Skeletal muscle satellite cell (primary cell): ENCODE measurements around the gene SYTL4.
A peak's percentile ranks its signal among the peaks of the same experiment; 100 is the strongest.

ENCODE experiments used
- H3K27me3 ChIP-seq: 2 replicates; pipeline ENCODE4 v1.7.0; 2013; ENCODE audit warnings: low read length; ENCODE audit not compliant: control insufficient read depth, insufficient read depth
- H3K36me3 ChIP-seq: 2 replicates; pipeline ENCODE4 v1.7.0; 2013; ENCODE audit warnings: mild to moderate bottlenecking, control low read depth, low read length; ENCODE audit not compliant: insufficient read depth
- H3K4me1 ChIP-seq: 2 replicates; pipeline ENCODE4 v1.7.0; 2013; ENCODE audit warnings: low read length; ENCODE audit not compliant: control insufficient read depth, insufficient read depth
- H3K4me2 ChIP-seq: 2 replicates; pipeline ENCODE4 v1.7.0; 2013; ENCODE audit warnings: mild to moderate bottlenecking, low read length
- H3K4me3 ChIP-seq: 2 replicates; pipeline ENCODE4 v1.7.0; 2013; ENCODE audit warnings: low read length
- H3K9ac ChIP-seq: 2 replicates; pipeline ENCODE4 v1.7.0; 2013; ENCODE audit warnings: mild to moderate bottlenecking, low read depth, low read length, moderate library complexity
- H3K9me3 ChIP-seq: replicated peaks from 2 replicates; pipeline ENCODE4 v1.7.0; 2013; ENCODE audit warnings: mild to moderate bottlenecking, control low read depth, low read length

Gene SYTL4

DNA sequence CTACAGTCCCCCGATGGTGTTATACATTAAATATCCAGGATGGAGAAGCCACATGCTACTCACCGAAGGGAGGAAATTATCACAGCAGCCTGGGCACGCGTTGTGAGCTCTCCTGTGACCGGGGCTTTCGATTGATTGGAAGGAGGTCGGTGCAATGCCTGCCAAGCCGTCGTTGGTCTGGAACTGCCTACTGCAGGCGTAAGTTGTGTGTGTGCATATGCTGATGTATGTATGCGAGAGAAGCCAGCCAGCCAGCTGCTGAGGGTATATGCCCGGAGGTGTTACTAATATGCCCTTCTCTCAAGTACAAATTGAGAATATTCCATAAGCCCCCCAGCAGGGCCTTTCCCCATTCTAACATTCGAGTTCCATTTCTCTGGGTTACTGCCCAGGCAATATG lies 69.8 kb downstream of the SYTL4 start:
- Histone ChIP-seq H3K4me2 (no peak overlapping the region), H3K9me3 (no peaks in the 10 kb centered on the region), H3K36me3 (peaks cover 13% of the 10 kb centered on the region), H3K4me1 (peaks cover 17% of the 10 kb centered on the region), H3K27me3 (no peaks in the 10 kb centered on the region), H3K4me3 (no peak overlapping the region), H3K9ac (no peak overlapping the region)

GRCh38 chrX:100659431-100660137 lies 72.3 kb downstream of the SYTL4 start:
- Histone ChIP-seq H3K4me3 (no peak overlapping the region), H3K4me1 (peaks cover 17% of the 10 kb centered on the region), H3K9me3 (no peaks in the 10 kb centered on the region), H3K9ac (no peak overlapping the region), H3K36me3 (peaks cover 4% of the 10 kb centered on the region), H3K27me3 (no peaks in the 10 kb centered on the region), H3K4me2 (no peak overlapping the region)

GRCh38 chrX:100658941-100659381 lies 73.0 kb downstream of the SYTL4 start:
- Histone ChIP-seq H3K4me3 (no peak overlapping the region), H3K27me3 (no peaks in the 10 kb centered on the region), H3K9me3 (no peaks in the 10 kb centered on the region), H3K9ac (no peak overlapping the region), H3K4me2 (no peak overlapping the region), H3K4me1 (peaks cover 17% of the 10 kb centered on the region), H3K36me3 (peaks cover 4% of the 10 kb centered on the region)

DNA sequence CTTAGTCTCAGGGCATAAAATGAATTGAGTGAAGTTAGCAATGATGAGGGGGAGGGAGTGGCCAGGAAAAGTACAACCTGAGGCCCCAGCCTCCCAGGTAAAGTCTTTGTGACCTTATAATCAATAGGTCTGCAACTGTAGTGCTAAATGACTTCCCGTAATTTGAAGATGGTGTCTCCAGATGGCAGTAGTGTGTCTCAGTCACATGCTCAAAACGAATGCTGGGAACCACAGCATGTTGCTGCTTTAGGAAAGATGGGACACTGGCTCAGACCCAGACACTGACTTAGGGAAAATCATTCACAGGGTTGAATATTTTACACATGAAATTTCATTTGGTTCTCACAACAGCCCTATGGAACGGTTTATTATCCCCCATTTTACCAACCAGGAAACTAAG lies 77.7 kb downstream of the SYTL4 start:
- H3K36me3 ChIP-seq, result no peaks in the 10 kb centered on the region
- H3K4me2 ChIP-seq, result no peak overlapping the region
- no peaks in the 10 kb centered on the region for H3K9me3 ChIP-seq
- H3K4me3 ChIP-seq, result no peak overlapping the region
- no peak overlapping the region for H3K9ac ChIP-seq
- H3K4me1 ChIP-seq, result peaks cover 19% of the 10 kb centered on the region
- H3K27me3 ChIP-seq, result no peaks in the 10 kb centered on the region

GRCh38 chrX:100652266-100652665 lies 79.7 kb downstream of the SYTL4 start:
- no peak overlapping the region for H3K9ac ChIP-seq
- no peaks in the 10 kb centered on the region for H3K27me3 ChIP-seq
- no peak overlapping the region for H3K4me2 ChIP-seq
- H3K4me3 ChIP-seq, result no peak overlapping the region
- H3K36me3 ChIP-seq, result no peaks in the 10 kb centered on the region
- H3K9me3 ChIP-seq, result no peaks in the 10 kb centered on the region
- H3K4me1 ChIP-seq, result peaks cover 33% of the 10 kb centered on the region

DNA sequence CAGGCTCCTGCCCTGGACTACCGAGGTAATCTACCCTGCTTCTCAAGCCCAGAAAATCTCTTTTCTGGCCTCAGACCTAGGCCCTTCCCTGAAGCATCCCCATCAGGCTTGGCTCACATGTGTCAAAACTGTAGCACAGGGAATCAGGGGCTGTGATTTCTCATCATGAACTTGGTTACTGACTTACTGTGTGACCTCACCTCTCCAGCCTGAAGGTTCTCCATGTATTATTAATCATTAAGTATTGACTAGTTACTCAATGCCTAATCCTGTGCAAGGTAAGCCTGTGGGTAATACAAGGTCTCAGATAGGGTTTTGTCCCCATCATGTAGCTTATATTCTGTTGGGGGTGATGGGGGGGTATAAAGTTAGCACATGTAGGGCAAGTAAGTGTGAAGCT lies 81.1 kb downstream of the SYTL4 start:
- no peak overlapping the region for H3K9ac ChIP-seq
- H3K4me1 ChIP-seq, result peaks cover 47% of the 10 kb centered on the region
- H3K4me3 ChIP-seq, result no peak overlapping the region
- H3K27me3 ChIP-seq, result no peaks in the 10 kb centered on the region
- no peaks in the 10 kb centered on the region for H3K9me3 ChIP-seq
- no peaks in the 10 kb centered on the region for H3K36me3 ChIP-seq
- H3K4me2 ChIP-seq, result no peak overlapping the region

GRCh38 chrX:100649550-100650356 lies 82.2 kb downstream of the SYTL4 start:
- no peaks in the 10 kb centered on the region for H3K36me3 ChIP-seq
- no peaks in the 10 kb centered on the region for H3K27me3 ChIP-seq
- H3K4me3 ChIP-seq, result peak overlapping the region; percentile 32
- H3K9me3 ChIP-seq, result no peaks in the 10 kb centered on the region
- peak overlapping the region; percentile 77 for H3K9ac ChIP-seq
- peaks cover 49% of the 10 kb centered on the region for H3K4me1 ChIP-seq
- peak overlapping the region; percentile 44 for H3K4me2 ChIP-seq

GRCh38 chrX:100648458-100649417 lies 83.2 kb downstream of the SYTL4 start:
- Histone ChIP-seq H3K27me3 (no peaks in the 10 kb centered on the region), H3K4me3 (peak overlapping the region; percentile 22), H3K9me3 (no peaks in the 10 kb centered on the region), H3K4me2 (peak overlapping the region; percentile 44), H3K36me3 (no peaks in the 10 kb centered on the region), H3K9ac (peak overlapping the region; percentile 77), H3K4me1 (peaks cover 50% of the 10 kb centered on the region)

- H3K27me3 ChIP-seq, result no peaks in the 10 kb centered on the region
- H3K4me1 ChIP-seq, result peaks cover 57% of the 10 kb centered on the region
Observed at GRCh38 chrX:100647739-100648138, 84.2 kb downstream of the SYTL4 start.

DNA sequence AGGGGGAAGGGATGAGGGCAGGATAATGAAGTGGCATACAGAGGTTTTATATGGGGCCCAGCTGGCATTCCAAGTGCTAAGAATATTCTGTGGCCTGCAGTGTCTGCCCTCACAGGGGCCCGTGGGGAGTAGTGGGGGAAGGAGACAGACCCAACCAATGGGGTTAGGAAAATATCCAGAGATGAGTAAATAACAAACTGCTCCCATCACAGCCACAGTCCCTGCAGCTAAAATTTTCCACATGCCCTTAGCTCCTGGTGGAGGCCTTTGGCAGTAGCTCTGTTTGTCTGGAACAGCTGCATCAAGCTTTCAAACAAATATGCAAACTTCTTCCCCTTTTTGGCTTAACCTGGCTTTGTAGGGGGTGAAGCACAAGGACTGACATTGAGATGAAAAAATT lies 84.8 kb downstream of the SYTL4 start:
- Histone ChIP-seq H3K4me1 (peaks cover 57% of the 10 kb centered on the region), H3K4me3 (no peak overlapping the region), H3K27me3 (no peaks in the 10 kb centered on the region), H3K9me3 (no peaks in the 10 kb centered on the region), H3K9ac (peak overlapping the region; percentile 42), H3K36me3 (no peaks in the 10 kb centered on the region), H3K4me2 (peak overlapping the region; percentile 44)

More at GRCh38 chrX:100647739-100648138, 84.2 kb downstream of the SYTL4 start:
- Histone ChIP-seq H3K4me3 (no peak overlapping the region), H3K4me2 (peak overlapping the region; percentile 44), H3K9me3 (no peaks in the 10 kb centered on the region), H3K36me3 (no peaks in the 10 kb centered on the region), H3K9ac (peak overlapping the region; percentile 77)

DNA sequence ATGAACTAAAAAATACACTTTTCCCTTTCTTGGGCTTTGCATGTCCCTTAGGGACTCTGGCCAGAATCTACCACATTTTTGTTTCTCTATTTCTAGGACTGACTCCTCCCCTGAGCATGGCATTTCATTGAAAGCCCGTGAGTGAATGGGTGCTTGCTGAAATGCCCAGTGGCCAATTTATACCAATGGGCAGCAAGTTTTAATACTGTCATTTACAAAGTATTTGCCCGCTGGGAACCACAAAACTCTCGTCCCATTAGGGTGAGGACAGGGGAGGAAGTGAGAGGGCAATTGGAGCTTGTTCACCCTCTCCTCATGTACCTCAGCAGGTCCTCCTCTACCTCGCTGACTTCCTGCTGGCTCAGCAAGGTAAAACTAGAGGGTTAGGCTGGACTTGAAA lies 86.8 kb downstream of the SYTL4 start:
- Histone ChIP-seq H3K36me3 (no peaks in the 10 kb centered on the region), H3K4me3 (peak overlapping the region; percentile 70), H3K4me1 (peaks cover 50% of the 10 kb centered on the region), H3K9ac (peak overlapping the region; percentile 81), H3K9me3 (no peaks in the 10 kb centered on the region), H3K4me2 (peak overlapping the region; percentile 78), H3K27me3 (no peaks in the 10 kb centered on the region)
